GM12872 (cell line): ENCODE measurements around the gene CXXC1.

Experiments used
- CTCF ChIP-seq: IDR thresholded peaks from 3 replicates; pipeline ENCODE4 v1.5.1; 2011; ENCODE audit warnings: low read depth, mild to moderate bottlenecking, low read length, moderate library complexity; ENCODE audit not compliant: insufficient read depth

Gene CXXC1

GRCh38 chr18:50306944-50307343, 19.5 kb upstream of the CXXC1 start:
- no peak for TF ChIP-seq CTCF

- no peak for TF ChIP-seq CTCF
Measured at GRCh38 chr18:50301074-50301473, 13.6 kb upstream of the CXXC1 start.

- TF ChIP-seq CTCF = no peak
Measured at GRCh38 chr18:50299626-50300388, 12.3 kb upstream of the CXXC1 start.

- no peak for TF ChIP-seq CTCF
Measured at GRCh38 chr18:50298443-50299284, 11.2 kb upstream of the CXXC1 start.

- no peak for TF ChIP-seq CTCF
Measured at GRCh38 chr18:50297621-50298442, 10.3 kb upstream of the CXXC1 start.

- TF ChIP-seq CTCF = no peak
Measured at GRCh38 chr18:50293039-50293438, 5.5 kb upstream of the CXXC1 start.

GRCh38 chr18:50289108-50289443, 1.6 kb upstream of the CXXC1 start:
- TF ChIP-seq CTCF = no peak
